HCT116 (cell line): Measurements from ENCODE around the gene ZNF521. TPM values are rescaled to one million over a fixed set of nuclear protein-coding genes. Genes with fewer than 3 reads are reported as not detected.

ENCODE experiments used
- ATAC-seq: fragments of 200-7000 bp; cut with Tn5 transposase; 2 replicates; pipeline ENCODE4 v1.9.1; 2020; ENCODE audit warnings: mild to moderate bottlenecking, moderate library complexity
- BruUV-seq: library from RNA; stranded (reverse); fragments of 400-500 nt; replicated peaks from 2 replicates; lab custom pipeline; 2021; lab: Mats Ljungman, UMichigan
- CTCF ChIA-PET: fragments of 300-600 bp; sonication (Branson Sonifier 250); formaldehyde crosslinking; loops from one replicate; lab custom pipeline; 2021; ENCODE audit warnings: antibody characterized with exemption; lab: Charles Lee
- POLR2A ChIA-PET: fragments of 300-600, 350-600 bp; sonication (Branson Sonifier 250); formaldehyde crosslinking; loops from one replicate; lab custom pipeline; 2021; ENCODE audit warnings: antibody characterized with exemption; lab: Charles Lee
- RAD21 ChIA-PET, 2 experiments: fragments of 300-600 bp; sonication (Branson Sonifier 250); formaldehyde crosslinking; loops; one replicate each; lab custom pipeline; 2023; ENCODE audit warnings: low total read pairs in 2 of 2; ENCODE audit not compliant: uncharacterized antibody in 2 of 2, unreplicated experiment in 2 of 2, low non-redundant PET in 1 of 2; lab: Charles Lee
- DNase-seq: peaks from one replicate; pipeline ENCODE4 v3.0.0-alpha.2; 2010; ENCODE audit warnings: low read depth, low spot score
- H2AFZ ChIP-seq: fragments of 200-600 bp; shearing (Covaris generic), sonication (generic); 2 replicates; pipeline ENCODE4 v1.6.1; 2017; ENCODE audit warnings: low read depth, mixed run types, mixed read lengths, antibody characterized with exemption, low read length; ENCODE audit not compliant: poor library complexity, severe bottlenecking
- H3K27ac ChIP-seq: 2 replicates; pipeline ENCODE4 v1.5.1; 2012; ENCODE audit warnings: low read depth, low read length
- H3K27me3 ChIP-seq: fragments of 200-600 bp; sonication (generic); 2 replicates; pipeline ENCODE4 v1.6.1; 2016; ENCODE audit warnings: mixed run types, low read length, mixed read lengths; ENCODE audit not compliant: insufficient read depth
- H3K36me3 ChIP-seq, 2 experiments: fragments of 200-500 bp in 1 of 2; fragments of 200-600 bp in 1 of 2; sonication (Bioruptor generic) in 1 of 2; sonication (generic) in 1 of 2; 2 replicates each; pipeline versions ENCODE4 v1.5.1 to v1.6.1; 2014 to 2016; ENCODE audit warnings: low read length in 2 of 2, inconsistent platforms in 1 of 2, mixed read lengths in 1 of 2, mixed run types in 1 of 2; ENCODE audit not compliant: insufficient read depth in 2 of 2, control insufficient read depth in 1 of 2
- H3K4me1 ChIP-seq, 2 experiments: fragments of 200-600 bp in 1 of 2; sonication (generic) in 1 of 2; 2 replicates each; pipeline versions ENCODE4 v1.5.1 to v1.6.1; 2012 to 2017; ENCODE audit warnings: low read length in 2 of 2, inconsistent platforms in 1 of 2, mild to moderate bottlenecking in 1 of 2, mixed read lengths in 1 of 2, mixed run types in 1 of 2, moderate library complexity in 1 of 2; ENCODE audit not compliant: insufficient read depth in 2 of 2, control insufficient read depth in 1 of 2
- H3K4me2 ChIP-seq: fragments of 200-600 bp; sonication (generic); 2 replicates; pipeline ENCODE4 v1.6.1; 2017; ENCODE audit warnings: mixed run types, low read length, mixed read lengths
- H3K4me3 ChIP-seq, 2 experiments: fragments of 200-600 bp in 1 of 2; sonication (generic) in 1 of 2; replicated peaks in 1 of 2; 2 replicates each; pipeline ENCODE4 v1.5.1; 2011 to 2016; ENCODE audit warnings: low read length in 2 of 2, control low read depth in 1 of 2, low read depth in 1 of 2, mild to moderate bottlenecking in 1 of 2, mixed read lengths in 1 of 2, mixed run types in 1 of 2
- H3K79me2 ChIP-seq: fragments of 200-600 bp; sonication (generic); 2 replicates; pipeline ENCODE4 v1.6.1; 2017; ENCODE audit warnings: mild to moderate bottlenecking, mixed run types, low read length, moderate library complexity, mixed read lengths; ENCODE audit not compliant: insufficient read depth
- H3K9ac ChIP-seq: fragments of 200-600 bp; sonication (generic); 2 replicates; pipeline ENCODE4 v1.6.1; 2016; ENCODE audit warnings: low read length, mixed read lengths
- H3K9me2 ChIP-seq: fragments of 200-600 bp; sonication (generic), shearing (Covaris generic); 2 replicates; pipeline ENCODE4 v1.6.1; 2017; ENCODE audit warnings: mixed run types, mild to moderate bottlenecking, moderate library complexity; ENCODE audit not compliant: insufficient read depth
- H3K9me3 ChIP-seq, 2 experiments: fragments of 200-500 bp in 1 of 2; fragments of 200-600 bp in 1 of 2; sonication (Bioruptor generic) in 1 of 2; sonication (generic) in 1 of 2; 2 replicates each; pipeline ENCODE4 v1.6.1; 2014 to 2017; ENCODE audit warnings: low read length in 2 of 2, mixed read lengths in 2 of 2, inconsistent platforms in 1 of 2, low read depth in 1 of 2, mild to moderate bottlenecking in 1 of 2, mixed run types in 1 of 2, moderate library complexity in 1 of 2; ENCODE audit not compliant: control insufficient read depth in 1 of 2, insufficient read depth in 1 of 2
- H4K20me1 ChIP-seq: fragments of 200-600 bp; sonication (generic), shearing (Covaris generic); 2 replicates; pipeline ENCODE4 v1.6.1; 2017; ENCODE audit warnings: mixed run types, mild to moderate bottlenecking, moderate library complexity; ENCODE audit not compliant: insufficient read depth
- CBX3 ChIP-seq: IDR thresholded peaks from 2 replicates; pipeline ENCODE4 v1.6.1; 2012; ENCODE audit warnings: low read depth
- EGR1 ChIP-seq: IDR thresholded peaks from 2 replicates; pipeline ENCODE4 v1.6.1; 2012; ENCODE audit warnings: low read depth
- EZH2 ChIP-seq: fragments of 200-600 bp; sonication (generic); IDR thresholded peaks from 2 replicates; pipeline ENCODE4 v1.6.1; 2017; ENCODE audit warnings: antibody characterized with exemption, mixed run types
- EZH2phosphoT487 ChIP-seq: fragments of 200-600 bp; IDR thresholded peaks from 2 replicates; pipeline ENCODE4 v1.6.1; 2018; ENCODE audit warnings: antibody characterized with exemption, borderline replicate concordance
- POLR2AphosphoS5 ChIP-seq: IDR thresholded peaks from 2 replicates; pipeline ENCODE4 v1.6.1; 2011; ENCODE audit warnings: mild to moderate bottlenecking, low read depth, low read length, moderate library complexity
- SIN3A ChIP-seq: IDR thresholded peaks from 2 replicates; pipeline ENCODE4 v1.6.1; 2012; ENCODE audit warnings: low read depth
- SRF ChIP-seq: IDR thresholded peaks from 2 replicates; pipeline ENCODE4 v1.6.1; 2012; ENCODE audit warnings: low read depth
- YY1 ChIP-seq: IDR thresholded peaks from 2 replicates; pipeline ENCODE4 v1.6.1; 2011; ENCODE audit warnings: low read length, low read depth, moderate library complexity, mild to moderate bottlenecking; ENCODE audit not compliant: insufficient replicate concordance; ENCODE audit errors: extremely low read depth
- intact Hi-C: fragments of 100-400 bp; cut with micrococcal nuclease; formaldehyde crosslinking; loops from 2 replicates; pipeline ENCODE4 v1.10.0; 2022
- total RNA-seq: library from RNA; stranded (reverse); gene quantifications from one replicate; pipeline ENCODE4 v1.2.1, GENCODE V29; 2021; ENCODE audit not compliant: unreplicated experiment
- TF ChIP-seq, protein P1 (sequence below), 3 experiments: fragments of 200-600 bp in 1 of 3; sonication (generic) in 1 of 3; IDR thresholded peaks in 2 of 3; conservative IDR thresholded peaks in 1 of 3; 2 replicates each; pipeline ENCODE4 v1.5.1; 2012 to 2017; ENCODE audit warnings: low read depth in 2 of 3, low read length in 2 of 3, antibody characterized with exemption in 1 of 3, borderline replicate concordance in 1 of 3, control low read depth in 1 of 3, mild to moderate bottlenecking in 1 of 3, mixed read lengths in 1 of 3, mixed run types in 1 of 3, moderate library complexity in 1 of 3; ENCODE audit not compliant: insufficient read depth in 1 of 3
- TF ChIP-seq, protein P2 (sequence below): IDR thresholded peaks from 2 replicates; pipeline ENCODE4 v1.6.1; 2012; ENCODE audit warnings: low read depth

ZNF521 gene
- total RNA-seq, 1 experiment from 2014 or later: 0.10 TPM

DNA sequence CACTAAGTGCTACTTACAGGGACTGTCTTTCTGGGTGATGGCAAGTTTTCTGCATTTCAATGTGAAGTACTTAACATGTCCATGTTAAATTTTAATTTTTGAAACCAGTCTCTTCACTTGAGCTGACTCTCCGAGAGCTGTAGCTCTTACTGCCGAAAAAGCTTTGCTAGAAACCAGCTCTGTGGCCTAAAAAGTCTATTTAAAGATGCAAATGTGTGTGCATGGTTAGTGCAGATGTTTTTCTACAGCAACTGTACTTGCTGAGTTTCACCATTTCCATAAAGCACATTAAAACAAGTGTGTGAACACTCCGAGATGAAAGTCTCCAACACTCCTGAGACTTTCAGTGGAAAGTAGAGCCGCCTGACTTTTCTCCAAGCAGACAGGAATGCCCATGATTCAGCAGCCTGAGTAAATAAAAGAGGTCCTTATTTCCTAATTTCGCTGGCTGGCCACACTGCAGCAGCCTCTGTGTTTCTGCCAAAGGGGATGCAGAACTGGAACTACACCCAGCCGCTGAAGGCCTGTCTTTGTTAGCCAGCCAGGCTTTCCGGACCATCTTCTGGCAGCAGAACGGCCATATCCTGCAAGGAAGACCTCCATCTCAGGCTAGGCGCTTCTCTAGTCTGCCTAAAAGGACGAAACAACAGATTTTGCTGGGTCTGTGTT, 121.2 kb downstream of the ZNF521 start:
- H3K36me3 ChIP-seq: no peaks in the 10 kb centered on the region
- no TSS peak for BruUV-seq
- no peak for ATAC-seq

DNA sequence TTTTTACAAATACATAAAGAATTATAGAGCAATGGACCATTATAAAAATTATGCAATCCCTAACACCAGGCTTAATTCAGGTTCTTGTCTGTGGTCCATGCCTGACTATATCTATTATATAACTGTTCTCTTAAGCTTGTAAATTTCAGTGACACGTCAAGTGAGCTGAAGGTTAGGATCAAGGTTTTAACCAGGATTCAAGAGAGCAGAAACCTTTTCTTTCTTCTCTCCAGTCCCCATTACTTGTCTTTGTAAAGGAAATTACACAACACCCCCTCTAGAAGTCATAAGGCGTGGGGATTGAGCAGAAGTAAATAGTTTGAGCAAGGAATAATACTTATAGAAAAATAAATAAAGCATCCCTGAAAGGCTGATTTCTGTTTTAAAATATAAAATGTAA, 122.0 kb downstream of the ZNF521 start:
- no TSS peak for BruUV-seq
- Histone ChIP-seq H3K36me3 (no peaks in the 10 kb centered on the region), H3K79me2 (no peaks in the 10 kb centered on the region), H3K9me3 (no peaks in the 10 kb centered on the region; a peak in 1 of 4 replicates), H3K27me3 (no peaks in the 10 kb centered on the region; the same call in 1 of the 2 replicates), H3K4me1 (no peaks in the 10 kb centered on the region), H3K9ac (no peak overlapping the region), H3K27ac (no peak overlapping the region), H3K4me3 (no peak overlapping the region), H4K20me1 (no peaks in the 10 kb centered on the region), H2AFZ (no peak overlapping the region), H3K9me2 (no peaks in the 10 kb centered on the region), H3K4me2 (no peak overlapping the region)
- intact Hi-C loops: no loop called here
- ATAC-seq (no peak), DNase-seq (no peak)
- POLR2A ChIA-PET: no interaction called here
- CTCF ChIA-PET: no interaction called here
- RAD21 ChIA-PET: no interaction called here
- TF ChIP-seq SRF: no peak
- TF ChIP-seq EZH2phosphoT487: no peak
- TF ChIP-seq, protein P1, sequence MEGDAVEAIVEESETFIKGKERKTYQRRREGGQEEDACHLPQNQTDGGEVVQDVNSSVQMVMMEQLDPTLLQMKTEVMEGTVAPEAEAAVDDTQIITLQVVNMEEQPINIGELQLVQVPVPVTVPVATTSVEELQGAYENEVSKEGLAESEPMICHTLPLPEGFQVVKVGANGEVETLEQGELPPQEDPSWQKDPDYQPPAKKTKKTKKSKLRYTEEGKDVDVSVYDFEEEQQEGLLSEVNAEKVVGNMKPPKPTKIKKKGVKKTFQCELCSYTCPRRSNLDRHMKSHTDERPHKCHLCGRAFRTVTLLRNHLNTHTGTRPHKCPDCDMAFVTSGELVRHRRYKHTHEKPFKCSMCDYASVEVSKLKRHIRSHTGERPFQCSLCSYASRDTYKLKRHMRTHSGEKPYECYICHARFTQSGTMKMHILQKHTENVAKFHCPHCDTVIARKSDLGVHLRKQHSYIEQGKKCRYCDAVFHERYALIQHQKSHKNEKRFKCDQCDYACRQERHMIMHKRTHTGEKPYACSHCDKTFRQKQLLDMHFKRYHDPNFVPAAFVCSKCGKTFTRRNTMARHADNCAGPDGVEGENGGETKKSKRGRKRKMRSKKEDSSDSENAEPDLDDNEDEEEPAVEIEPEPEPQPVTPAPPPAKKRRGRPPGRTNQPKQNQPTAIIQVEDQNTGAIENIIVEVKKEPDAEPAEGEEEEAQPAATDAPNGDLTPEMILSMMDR (IDR thresholded peaks at IDR 0.05 in 2 of 3, conservative IDR thresholded peaks at IDR 0.05 in 1 of 3; ENCODE audit: borderline replicate concordance in 1 of 3, insufficient read depth in 1 of 3, low read depth in 2 of 3, low read length in 2 of 3): no peak
- TF ChIP-seq EZH2: no peak
- TF ChIP-seq EGR1: no peak
- TF ChIP-seq, protein P2, sequence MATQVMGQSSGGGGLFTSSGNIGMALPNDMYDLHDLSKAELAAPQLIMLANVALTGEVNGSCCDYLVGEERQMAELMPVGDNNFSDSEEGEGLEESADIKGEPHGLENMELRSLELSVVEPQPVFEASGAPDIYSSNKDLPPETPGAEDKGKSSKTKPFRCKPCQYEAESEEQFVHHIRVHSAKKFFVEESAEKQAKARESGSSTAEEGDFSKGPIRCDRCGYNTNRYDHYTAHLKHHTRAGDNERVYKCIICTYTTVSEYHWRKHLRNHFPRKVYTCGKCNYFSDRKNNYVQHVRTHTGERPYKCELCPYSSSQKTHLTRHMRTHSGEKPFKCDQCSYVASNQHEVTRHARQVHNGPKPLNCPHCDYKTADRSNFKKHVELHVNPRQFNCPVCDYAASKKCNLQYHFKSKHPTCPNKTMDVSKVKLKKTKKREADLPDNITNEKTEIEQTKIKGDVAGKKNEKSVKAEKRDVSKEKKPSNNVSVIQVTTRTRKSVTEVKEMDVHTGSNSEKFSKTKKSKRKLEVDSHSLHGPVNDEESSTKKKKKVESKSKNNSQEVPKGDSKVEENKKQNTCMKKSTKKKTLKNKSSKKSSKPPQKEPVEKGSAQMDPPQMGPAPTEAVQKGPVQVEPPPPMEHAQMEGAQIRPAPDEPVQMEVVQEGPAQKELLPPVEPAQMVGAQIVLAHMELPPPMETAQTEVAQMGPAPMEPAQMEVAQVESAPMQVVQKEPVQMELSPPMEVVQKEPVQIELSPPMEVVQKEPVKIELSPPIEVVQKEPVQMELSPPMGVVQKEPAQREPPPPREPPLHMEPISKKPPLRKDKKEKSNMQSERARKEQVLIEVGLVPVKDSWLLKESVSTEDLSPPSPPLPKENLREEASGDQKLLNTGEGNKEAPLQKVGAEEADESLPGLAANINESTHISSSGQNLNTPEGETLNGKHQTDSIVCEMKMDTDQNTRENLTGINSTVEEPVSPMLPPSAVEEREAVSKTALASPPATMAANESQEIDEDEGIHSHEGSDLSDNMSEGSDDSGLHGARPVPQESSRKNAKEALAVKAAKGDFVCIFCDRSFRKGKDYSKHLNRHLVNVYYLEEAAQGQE: no peak
- no peak for TF ChIP-seq POLR2AphosphoS5

More for the DNA sequence above, 121.2 kb downstream of the ZNF521 start:
- Histone ChIP-seq H4K20me1 (no peaks in the 10 kb centered on the region), H3K27me3 (no peaks in the 10 kb centered on the region; the same call in 1 of the 2 replicates), H3K4me2 (no peak overlapping the region), H2AFZ (no peak overlapping the region), H3K9me2 (no peaks in the 10 kb centered on the region), H3K27ac (no peak overlapping the region), H3K4me1 (no peaks in the 10 kb centered on the region), H3K9me3 (no peaks in the 10 kb centered on the region; a peak in 1 of 4 replicates), H3K9ac (no peak overlapping the region), H3K79me2 (no peaks in the 10 kb centered on the region), H3K4me3 (no peak overlapping the region)
- ChIA-PET POLR2A (no interaction called here), RAD21 (no interaction called here), CTCF (no interaction called here)
- TF ChIP-seq, protein P1 (IDR thresholded peaks at IDR 0.05 in 2 of 3, conservative IDR thresholded peaks at IDR 0.05 in 1 of 3; ENCODE audit: borderline replicate concordance in 1 of 3, insufficient read depth in 1 of 3, low read depth in 2 of 3, low read length in 2 of 3): no peak
- TF ChIP-seq CBX3: no peak
- no peak for TF ChIP-seq SIN3A
- no peak for TF ChIP-seq YY1
- TF ChIP-seq EZH2phosphoT487: no peak
- no peak for DNase-seq
- intact Hi-C loops: no loop called here
